HG03571 (cell line): ENCODE data around the gene RHOBTB3.
"Not testable (repeated sequence)": the region's sequence is repeated elsewhere in the genome, so short reads cannot be mapped to it uniquely, and the experiment has no call there.

ENCODE experiments used
- ATAC-seq: cut with Tn5 transposase; IDR thresholded peaks from one replicate; pipeline ENCODE4 v1.9.1; 2021; ENCODE audit not compliant: unreplicated experiment

The RHOBTB3 gene

DNA sequence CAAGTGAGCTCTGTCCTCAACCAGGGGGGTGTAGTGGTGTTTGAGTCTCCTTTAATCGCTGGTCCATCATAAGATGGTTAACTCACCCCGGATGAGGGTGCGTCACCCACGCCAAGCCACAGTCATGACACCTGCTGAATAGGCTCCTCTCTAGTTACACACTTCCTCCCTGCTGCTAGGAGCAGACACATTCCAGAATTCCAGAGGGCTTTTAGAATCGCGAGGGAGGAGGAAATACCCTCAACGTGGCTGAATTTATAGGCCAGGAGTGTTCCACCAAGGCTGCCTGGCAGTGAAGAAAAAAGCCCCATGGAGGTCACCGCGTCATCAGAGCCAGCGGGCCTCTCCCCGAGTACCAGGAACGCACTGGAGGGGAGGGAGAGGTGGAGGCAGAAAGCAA lies 86.3 kb downstream of the RHOBTB3 start:
- no peak for ATAC-seq

GRCh38 chr5:95818181-95819147 lies 87.3 kb downstream of the RHOBTB3 start:
- ATAC-seq = no peak

GRCh38 chr5:95821110-95822021 lies 90.2 kb downstream of the RHOBTB3 start:
- peak; percentile 25 for ATAC-seq

DNA sequence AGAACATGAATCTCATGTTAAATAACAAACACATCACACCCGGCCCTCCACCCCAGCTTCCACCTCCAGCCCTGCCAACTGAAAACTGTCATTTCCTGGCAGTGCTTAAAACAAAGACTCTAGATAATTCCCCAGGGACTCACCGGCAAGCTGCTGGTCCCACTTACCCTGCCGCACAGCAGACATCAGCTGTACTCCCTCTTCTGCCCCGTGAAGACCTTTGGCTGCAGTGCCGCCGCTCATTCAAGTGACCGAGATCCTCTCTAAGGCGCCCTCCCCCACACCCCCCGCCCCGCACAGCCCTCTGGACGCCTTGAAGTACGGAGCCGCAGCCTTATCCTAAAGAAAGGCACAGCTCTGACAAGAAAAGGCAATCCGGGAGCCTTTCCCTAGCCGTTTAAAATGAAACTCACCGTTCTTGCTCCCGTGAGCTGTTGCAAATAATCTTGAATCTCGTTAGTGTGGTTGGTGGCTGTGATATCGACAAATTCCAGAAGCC lies 91.0 kb downstream of the RHOBTB3 start:
- ATAC-seq = peak; percentile 36

DNA sequence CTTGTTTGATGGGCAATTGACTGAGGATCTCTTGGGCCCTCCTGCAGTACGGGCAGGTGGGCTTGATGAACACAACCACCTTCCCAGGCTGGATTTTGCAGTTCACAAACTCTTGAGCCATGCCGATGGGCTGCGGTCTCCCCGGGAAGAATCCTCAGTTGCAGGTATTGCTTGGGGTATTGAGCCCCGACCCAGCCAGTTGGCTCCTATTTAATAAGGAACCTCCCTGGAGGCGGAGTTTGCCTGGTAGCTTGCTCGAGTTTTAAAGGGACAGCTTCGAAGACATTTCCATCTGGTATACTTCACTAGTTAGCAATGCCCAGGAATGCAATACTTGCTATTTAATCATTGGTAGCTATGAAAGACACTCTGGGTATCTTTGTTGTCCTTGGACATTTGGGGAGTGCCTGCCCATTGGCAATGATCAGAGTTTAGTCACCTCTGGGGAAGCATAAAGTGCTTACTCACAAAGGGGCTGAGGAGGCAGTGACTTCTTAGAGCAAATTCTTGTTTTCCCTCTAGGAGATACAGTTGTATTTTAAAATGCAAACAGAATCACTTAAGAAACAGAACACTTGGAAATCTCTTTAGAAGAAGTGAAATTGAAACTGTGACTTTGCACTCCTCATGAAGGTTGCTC lies 91.5 kb downstream of the RHOBTB3 start, which contains the start of gene GLRX:
GLRX (minus strand) TSS at position 185 of the 640 bp plus-strand sequence; CDS start at position 121, 64 bp downstream.
- peak; percentile 45 for ATAC-seq

DNA sequence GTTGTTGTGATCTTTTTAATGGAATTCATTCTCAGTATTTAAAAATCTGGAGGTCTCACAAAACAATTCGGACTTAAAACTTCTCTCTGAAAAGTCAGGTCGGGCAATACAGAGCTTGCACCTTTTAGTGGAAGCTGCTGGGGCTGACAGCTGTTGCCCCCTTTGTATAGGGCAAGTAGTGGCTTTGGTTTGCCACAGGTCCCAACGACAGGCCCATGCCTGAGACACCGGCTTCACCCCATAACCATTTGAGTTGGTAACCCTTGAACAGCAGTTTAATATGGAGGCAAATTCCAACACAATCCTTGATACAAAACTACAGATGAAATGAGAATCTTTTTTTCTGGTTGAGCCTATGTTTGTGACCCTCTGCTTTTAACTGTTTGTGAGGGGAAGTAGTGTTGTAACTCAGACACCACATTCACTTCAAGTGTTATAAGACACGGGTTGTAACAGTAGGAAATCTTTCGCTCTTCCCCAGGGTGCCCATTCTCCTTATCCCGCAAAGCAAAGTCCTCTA lies 92.1 kb downstream of the RHOBTB3 start:
- ATAC-seq = no peak

DNA sequence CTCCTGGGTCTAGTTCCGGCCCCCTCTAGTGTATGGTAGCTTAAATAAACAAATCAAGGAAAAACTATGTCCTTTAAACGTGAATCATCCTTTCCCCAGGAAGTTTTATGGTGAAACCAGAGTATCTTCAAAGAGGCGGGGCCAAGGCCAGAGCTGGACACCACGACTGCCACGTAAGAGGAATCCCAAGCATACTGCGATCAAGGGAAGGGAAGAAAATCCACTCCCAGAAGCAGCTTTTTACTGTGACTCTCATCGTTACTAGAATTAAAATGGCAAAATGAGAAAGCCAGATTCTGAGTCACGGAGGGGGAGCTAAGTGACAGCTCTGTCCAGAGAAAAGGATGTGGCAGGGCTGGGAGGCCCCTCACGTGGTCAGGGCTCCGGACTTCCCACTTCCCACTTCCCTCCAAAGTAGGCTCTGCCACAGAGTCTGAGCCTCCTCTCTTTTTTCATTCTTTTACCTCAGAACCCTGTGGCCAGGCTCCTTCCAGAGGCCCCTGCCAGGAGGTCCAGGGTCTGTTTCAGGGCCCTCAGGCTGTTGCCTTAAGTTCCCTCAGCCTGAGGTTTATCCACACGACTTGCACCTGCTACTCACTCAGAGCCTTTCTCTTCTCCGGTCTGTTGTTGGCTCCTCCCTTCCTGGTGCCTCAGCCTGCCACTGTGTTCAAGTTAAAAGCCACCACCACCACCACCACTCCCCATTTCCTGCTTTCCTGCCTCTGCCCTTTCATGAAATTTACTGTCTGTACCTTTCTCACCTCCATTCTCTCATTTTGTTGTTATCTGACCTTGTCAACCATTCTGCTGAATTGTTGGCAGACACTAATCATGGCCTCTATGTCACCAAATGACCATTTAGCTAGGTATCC lies 92.8 kb downstream of the RHOBTB3 start:
- ATAC-seq = peak; percentile 48

DNA sequence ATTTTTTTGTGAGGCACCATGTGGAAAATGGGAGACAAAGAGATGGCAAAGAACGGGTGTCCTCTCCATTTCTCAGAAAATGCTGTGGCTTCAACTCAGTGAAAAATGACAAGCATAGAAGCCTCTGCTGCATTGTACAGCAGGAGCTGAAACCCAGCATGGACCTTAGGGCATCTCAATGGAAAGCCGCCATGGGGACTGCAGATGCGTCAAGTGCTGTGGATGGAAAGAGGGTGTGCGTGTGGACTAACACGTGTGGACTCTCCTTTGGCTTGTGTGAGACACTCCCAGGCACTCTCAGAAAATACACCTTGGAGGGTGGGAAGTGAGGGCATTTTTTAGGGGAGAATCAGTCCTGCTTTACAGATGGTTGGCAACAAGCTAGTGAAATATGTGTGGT lies 93.6 kb downstream of the RHOBTB3 start:
- ATAC-seq = no peak

DNA sequence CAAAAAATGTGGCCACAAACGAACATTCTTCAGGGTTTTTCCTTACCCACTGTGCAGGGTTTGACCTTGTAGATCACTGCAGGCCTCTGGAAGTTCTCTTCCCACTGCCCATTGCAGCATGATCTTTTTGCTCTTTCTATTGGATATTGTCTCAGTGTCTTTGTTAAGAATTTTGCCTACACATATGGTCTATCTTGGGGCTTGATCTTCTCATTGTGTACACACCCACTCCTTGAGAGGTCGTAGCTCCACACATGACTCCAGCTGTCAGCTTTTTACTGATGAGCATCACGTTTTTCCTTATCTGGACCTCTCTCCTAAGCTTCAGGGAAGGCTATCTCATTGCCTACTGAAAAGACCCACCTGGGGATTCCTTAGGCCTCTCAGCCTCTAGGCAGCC lies 94.4 kb downstream of the RHOBTB3 start:
- no peak for ATAC-seq

- ATAC-seq = no peak
Observed at GRCh38 chr5:95826949-95827891, 96.1 kb downstream of the RHOBTB3 start.

DNA sequence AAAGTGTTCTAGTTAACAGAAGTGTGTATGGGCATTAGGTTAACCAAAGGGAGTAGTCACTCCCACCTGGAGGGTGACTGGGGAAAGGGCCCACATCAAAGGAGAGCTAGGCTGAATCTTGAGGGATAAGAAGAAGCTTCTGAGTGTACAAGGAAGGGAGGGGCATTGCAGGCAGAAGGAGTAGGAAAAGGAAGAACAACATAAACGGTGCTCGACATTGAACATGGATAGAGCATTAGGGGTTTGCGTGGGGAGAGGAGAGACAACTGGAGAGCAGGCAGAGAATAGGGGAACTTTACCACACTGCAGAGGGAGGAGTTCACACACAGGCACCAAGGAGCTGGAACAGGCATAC lies 96.7 kb downstream of the RHOBTB3 start:
- ATAC-seq = no peak

DNA sequence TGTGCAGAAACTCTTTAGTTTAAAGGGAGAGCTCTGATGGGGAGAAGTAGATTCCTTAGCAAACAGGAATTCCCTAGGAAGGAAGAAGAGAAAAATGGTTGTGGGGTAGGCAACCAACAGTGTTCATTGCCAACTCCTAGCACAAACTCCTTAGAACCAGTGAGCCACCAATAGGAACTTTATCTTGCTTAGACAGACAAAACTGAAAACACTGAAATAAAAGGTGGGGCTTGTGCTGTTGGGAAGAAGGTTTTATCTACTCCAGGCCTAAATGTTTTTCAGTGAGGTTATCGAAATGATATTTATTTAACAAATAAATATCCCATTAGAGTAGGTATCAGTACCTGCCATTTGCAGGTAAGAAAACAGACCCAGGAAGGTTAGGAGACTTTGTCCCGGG lies 99.1 kb downstream of the RHOBTB3 start:
- no peak for ATAC-seq

DNA sequence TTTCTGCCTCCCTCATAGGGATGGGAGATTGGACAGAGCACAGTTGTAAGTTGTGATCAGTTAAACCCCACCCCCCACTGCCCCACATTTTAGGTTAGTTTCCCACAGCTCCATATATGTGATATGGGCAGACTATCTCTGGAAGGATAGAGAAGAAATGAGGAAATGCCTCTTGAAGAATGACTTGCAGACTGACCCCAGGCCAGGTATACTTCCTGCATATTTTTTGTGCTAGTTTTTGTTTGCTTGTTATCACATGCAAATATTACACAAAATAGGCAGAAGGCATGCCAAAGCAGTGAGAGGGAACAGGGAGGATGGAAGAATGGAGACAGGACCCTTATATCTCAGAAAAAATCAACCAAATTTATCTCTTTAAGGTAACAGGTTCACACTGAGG lies 101.5 kb downstream of the RHOBTB3 start:
- no peak for ATAC-seq

DNA sequence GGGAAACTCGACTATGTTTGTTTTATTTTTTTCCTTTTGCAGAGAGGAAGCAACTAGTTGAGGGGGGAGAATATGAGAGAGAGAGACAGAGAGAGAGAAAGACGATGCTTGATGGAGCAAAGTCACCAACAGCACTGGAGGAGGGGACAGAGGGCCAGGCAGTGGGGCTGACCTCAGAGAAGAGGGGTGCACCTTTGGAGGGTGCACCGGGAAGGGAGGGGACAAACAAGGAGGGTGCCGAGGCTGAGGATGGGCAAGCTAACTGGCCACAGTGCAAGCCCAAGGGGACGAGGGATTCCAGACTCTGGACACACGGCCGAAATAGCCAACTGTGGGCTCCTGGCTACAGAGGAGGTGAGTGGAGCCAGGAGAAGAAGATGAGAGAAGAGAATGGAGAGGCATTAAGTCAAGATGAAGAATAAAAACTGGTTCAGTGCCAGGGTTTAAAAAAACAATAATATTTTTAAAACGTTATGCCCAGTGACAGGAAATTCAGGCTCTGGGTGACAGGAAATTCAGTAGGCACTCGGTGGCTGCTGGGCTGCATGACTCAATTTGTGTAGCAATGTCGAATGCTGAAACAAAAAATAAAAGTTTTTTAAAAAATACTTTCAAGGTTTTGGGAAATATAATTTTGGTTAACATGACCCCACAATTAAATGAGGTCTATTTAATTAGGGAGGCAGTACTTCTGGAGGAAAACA lies 104.7 kb downstream of the RHOBTB3 start:
- ATAC-seq = no peak

- no peak for ATAC-seq
Observed at GRCh38 chr5:95836544-95836943, 105.4 kb downstream of the RHOBTB3 start.

- ATAC-seq = not testable (repeated sequence)
Observed at GRCh38 chr5:95836971-95837370, 105.8 kb downstream of the RHOBTB3 start.

DNA sequence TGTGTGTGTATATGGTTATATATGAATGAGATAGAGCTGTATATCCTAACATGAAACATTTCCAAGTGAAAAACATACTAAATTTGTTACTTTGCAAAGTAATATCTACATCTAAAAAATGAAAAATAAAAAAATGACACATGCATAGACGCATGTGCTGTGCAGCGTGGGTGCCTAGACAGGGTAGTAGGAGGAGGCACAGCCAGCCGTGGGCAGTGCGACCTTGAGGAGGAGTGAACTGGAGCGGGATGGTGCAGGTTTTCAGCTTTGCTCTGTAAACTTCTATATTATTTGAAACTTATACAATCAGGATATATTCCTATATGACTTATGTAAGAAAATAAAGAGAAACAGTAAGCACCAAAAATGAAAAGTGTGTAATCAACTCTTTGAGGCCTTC lies 106.4 kb downstream of the RHOBTB3 start:
- ATAC-seq = no peak

DNA sequence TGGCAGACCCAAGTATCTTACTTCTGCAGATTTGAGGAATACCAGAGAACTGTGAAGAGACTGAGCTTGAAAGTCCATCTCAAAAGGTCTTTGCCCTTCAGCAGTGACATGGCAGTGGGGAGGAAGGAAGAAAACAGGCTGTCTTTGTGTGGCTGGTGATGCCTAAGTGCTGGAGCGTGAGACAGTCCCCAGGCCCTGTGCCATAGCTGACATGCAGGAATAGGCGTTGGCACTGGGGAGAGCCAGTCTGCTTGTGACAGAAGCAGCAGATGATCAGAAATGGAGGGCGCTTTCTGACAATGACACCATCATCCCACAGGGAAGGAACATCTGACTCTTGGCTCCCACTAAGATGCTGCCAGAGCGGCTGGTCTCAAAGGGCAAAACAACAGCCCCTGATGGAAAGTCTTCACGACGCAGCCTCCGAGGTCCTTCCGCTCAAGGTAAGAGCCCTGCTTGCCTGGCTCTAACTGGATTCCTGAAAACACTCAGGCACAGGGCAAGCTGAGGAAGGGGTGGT lies 106.9 kb downstream of the RHOBTB3 start:
- no peak for ATAC-seq
